Measurements from ENCODE around the gene PXT1.

PXT1 gene

DNA sequence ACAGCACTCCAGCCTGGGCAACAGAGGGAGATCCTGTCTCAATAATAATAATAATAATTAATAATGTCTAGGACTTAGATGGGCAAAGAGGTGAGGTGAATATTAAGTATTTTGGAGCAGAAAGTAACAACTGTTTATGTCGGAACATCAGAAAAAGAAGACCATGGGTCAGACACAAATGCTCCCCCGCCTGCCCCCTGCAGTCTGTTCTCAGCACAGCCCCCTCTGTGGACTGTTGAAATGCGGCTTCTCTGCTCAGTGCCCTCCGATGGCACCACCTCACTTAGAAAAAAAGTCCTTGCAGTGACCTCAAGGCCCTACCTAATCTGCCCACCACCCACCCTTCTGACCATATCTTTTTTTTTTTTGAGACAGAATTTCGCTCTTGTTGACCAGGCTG, 50.0 kb downstream of the PXT1 start:
- DNase-seq (ENCODE audit: low read depth in 1 of 2, low spot score in 1 of 2) = no peak

DNA sequence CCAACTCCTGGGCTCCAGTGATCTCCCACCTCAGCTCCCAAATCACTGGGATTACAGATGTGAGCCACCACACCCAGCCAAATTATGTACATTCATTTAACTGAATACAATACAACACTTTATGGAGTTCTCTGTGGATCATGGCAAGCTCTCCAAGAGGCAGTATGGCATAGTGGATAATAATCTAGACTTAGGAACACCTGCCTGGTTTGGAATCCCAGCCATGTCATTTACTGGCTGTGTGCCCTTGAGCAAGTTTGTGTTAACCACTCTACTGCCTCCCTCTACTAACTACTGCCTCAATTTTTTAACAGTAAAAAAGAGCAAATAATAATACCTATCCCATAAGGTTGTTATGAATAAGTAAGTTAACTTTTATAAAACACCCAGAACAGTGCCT, 53.3 kb downstream of the PXT1 start:
- no peak for DNase-seq (ENCODE audit: low read depth in 1 of 2, low spot score in 1 of 2)

DNA sequence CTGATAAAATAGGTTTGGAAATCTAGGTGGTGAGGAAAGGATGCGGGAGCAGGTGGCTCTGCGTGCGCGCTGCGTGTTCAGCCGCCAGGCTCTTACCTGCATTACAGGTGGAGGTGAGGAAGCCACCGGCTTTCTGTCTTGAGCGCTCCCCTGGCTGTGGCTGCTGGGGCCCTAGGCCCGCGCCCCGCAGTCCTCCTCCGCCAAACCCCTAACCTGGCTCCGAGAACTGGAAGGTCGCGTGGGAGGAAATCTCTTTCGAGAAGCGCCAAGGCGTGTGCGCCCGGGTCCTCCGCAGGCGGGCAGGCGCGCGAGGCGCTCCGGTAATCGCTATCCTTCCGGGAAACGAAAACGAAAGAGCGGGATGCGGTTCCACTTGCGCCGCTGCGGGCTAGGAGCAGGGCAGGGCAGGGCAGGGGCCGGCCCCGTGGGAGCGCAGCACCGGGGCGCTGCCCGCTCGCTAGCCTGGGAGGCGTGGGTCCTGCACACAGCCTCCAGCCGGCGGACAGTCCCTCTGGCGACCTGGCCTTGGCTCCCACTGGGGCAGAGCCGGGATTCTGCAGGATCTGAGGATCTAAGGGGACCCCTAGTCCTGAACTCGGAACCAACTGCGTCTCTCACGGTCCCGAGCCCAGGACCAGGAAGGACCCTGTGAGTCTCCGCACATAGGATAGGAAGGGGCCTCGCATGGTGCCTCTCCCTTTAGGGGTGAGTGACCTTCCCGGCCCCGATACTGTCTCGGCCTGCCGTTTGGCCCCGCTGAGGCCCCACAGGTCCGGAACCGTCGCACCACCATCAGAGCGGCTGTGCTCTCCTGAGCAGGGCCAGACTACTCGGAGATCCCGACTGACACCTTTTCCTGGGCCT, 55.0 kb downstream of the PXT1 start, which contains the start of gene ETV7:
Gene ETV7, minus strand, starts transcription at position 230 of the 864 bp plus-strand sequence. Its CDS starts 128 bp downstream, at position 102.
- peak; percentile 8 to 25 for DNase-seq (ENCODE audit: low read depth in 1 of 2, low spot score in 1 of 2)

DNA sequence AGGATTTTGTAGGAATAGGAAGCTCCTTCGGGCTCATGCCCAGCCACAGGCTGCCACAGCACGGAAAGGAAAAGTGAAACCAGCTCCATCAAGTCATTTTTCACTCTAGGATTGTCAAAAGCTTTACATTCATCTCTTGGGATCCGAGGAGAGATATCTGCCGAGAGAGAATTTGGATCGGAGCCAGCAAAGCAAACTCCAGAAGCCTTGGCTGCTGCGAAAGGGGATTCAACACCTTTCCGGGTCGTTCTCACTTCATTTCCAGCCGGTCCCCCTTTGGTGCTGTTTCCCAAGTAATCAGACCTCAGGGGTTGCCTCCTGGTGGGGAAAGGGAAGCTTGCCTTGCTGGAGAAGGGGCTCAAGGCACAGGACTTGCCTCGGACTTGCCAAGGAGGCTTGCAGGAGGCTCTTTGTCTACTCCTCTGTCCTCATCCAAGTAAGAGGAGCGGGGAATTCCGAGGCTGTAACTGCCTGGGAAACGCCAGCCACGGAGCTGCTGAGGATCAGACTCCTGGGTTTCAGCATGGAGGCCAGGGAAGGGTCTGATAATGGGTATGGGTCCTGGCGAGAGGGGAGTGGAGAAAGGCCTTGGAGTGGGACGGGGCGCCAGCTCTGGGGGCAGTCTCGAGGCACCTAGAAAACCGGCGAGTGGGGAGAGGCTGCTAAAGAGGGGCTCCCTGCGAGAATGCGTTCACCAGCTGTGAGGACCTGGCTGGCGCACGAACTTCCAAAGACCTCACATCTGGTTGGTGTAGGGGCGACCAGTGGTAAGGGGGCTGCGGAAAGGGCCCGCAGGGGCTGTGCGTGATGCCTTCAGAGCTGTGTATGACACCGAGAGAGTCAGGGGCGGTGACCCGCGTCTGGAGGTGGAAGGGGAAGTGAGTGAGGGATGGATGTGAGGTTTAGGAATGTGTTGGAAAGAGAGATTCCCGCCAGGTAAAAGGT, 55.9 kb downstream of the PXT1 start:
- DNase-seq (ENCODE audit: low read depth in 1 of 2, low spot score in 1 of 2) = no peak

DNA sequence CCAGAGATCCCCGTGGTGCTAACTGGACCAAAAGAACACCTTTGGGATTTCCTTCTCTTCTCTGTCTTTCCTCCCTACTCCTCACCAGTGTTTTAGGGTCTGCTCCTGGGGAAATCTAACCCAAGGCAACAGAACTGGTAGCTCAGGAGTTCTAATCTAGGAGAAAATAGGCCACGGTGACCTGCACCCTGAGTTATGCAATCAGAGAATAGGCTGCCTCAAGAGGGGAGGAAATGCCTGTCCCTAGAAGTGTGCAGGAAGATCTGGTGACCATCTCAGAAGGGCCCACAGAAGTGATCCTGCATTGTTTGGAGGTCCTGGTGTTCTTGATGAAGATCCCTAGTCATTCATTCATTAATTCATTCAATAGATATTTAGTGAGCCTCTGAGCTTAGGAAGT, 58.6 kb downstream of the PXT1 start:
- no peak for DNase-seq (ENCODE audit: low read depth in 1 of 2, low spot score in 1 of 2)

DNA sequence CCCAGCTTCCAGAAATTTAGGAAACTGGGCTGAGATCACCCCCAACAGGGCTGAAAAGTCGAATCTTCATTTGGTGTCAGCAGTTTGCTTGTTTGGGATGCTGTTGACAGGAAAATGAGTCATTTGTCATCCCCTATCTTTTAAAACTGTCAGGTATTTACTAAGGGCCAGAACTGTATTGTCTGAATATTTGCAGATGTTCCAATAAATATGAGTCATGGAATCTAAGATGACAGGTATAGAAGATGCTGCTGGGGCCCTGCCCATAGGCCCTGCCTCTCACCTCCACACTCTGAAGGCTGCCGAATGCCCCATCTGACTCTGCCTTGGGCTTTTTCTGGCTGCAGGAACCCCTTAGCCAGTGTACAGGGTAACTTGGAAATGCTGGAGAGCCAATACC, 59.0 kb downstream of the PXT1 start:
- DNase-seq (ENCODE audit: low read depth in 1 of 2, low spot score in 1 of 2) = no peak

DNA sequence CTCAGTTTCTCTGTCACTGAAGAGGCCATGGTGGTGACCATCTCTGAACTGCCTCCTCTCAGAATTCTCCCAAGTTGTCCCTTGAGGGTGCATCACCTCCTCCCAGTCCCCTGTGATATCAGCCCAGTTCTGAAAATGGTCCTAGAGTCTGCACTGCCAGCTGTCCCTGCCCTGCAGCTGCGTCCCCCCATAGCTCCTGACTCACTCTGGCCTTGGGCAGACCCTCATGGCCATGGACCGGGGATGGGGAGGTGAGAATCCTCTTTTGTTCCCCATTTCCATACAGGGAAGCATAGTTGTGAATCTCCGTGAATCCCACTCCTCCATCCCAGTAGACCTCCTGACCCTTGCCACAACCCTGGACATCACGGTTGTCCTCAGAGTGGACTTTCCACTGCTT, 59.7 kb downstream of the PXT1 start:
- no peak for DNase-seq (ENCODE audit: low read depth in 1 of 2, low spot score in 1 of 2)

DNA sequence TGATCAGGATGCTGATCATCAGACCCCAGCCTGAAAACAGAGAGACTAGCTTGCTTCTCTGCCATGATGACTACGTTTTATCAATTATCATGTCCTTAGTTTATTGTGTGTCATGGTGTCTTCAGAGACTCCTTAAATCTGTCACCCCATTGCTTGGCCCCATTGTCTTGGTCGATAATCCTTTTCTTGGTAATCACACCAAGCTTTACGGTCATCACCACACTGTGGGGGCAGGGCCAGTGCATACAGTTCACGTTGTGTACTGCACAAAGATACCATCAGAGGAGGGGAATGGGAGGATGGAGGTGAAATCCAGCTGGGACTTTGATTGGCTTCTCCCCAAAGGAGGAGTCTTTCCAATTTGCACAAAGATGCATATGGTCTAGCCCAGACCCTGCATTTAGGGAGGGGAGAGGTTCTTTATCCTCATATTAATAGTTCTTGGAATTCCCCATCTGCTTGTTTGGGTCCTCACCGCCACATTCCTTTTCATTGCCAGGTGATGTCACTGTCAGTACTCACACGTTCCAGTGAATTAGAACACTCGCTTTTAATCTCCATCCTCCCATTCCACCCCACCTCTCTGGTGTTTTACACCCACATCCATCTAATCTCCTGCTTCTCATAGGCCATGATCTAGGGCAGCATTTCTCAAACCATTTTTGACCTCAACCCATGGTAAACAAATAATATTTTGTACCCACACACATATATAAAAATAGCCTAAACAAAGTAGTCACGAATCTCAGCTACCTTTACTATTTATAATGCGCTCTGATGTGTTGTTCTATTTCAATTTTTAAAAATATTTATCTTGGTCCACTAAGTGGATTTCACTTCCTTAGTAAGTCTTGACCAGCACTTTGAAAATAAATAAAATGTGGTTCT, 60.9 kb downstream of the PXT1 start:
- DNase-seq (ENCODE audit: low read depth in 1 of 2, low spot score in 1 of 2) = no peak

DNA sequence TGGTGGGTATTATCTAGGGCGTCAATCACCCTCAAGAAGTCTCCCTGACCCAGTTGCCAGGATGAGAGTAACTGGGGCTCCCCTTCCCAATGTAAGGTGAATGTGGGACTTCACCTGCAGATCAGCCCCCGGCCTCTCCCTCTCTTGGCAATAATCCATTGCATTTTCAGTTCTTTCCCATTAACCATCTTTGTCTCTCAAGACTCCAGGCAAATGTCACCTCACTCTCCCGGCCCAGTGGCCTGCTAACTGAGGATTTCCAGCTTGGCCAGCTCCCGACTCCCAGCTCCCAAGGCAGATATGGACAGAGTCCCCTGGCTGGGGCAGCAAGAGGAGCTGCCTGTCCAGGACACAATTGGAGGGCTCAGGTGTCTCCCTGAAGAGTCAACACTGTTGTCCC, 62.5 kb downstream of the PXT1 start:
- DNase-seq (ENCODE audit: low read depth in 1 of 2, low spot score in 1 of 2) = no peak

DNA sequence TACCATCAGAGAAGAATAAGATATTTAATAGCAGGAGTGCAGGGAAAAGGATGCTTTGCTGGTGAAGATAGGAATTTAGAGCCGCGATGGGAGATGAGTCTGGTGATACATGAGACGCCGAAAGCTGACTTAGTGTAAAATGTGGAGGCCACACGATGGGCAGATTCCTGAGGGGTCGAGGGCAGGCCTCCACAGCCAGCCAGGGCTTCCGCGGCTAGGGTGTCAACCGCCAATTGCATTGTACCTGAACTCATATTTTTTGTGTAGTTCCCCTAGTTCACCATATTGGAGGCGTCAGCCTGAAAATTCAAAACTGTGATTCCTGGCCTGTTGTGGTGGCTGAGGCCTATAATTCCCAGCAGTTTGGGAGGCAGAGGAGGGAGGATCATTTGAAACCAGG, 63.7 kb downstream of the PXT1 start:
- DNase-seq (ENCODE audit: low read depth in 1 of 2, low spot score in 1 of 2) = no peak

DNA sequence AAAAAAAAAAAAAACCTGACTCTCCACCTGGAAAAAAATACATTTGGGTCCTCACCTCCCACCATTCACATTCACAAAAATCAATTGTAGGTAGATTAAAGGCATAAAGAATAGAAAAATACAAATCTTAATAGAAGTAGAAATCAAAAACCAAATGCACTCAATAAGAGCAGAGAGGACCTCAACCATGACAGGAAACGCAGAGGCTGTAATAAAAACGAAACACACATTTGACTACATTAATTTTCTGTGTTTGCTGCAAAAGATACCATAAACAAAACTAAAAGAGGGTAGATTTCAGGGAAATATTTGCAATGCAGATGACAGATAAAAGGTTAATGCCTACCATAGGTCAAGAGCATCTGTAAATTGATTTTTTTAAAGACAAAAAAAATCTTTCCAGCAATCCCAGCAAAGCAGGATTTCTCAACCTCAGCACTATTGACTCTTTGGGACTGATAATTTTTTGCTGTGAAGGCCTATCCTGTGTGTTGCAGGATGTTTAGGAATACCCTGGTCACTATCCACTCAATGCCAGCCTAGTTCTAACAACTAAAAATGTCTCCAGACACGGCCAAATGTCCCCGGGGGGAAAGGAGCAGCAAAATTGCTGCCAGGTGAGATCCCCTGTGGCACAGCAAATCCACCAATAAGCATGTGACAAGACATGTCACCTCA, 64.3 kb downstream of the PXT1 start:
- DNase-seq (ENCODE audit: low read depth in 1 of 2, low spot score in 1 of 2) = no peak

DNA sequence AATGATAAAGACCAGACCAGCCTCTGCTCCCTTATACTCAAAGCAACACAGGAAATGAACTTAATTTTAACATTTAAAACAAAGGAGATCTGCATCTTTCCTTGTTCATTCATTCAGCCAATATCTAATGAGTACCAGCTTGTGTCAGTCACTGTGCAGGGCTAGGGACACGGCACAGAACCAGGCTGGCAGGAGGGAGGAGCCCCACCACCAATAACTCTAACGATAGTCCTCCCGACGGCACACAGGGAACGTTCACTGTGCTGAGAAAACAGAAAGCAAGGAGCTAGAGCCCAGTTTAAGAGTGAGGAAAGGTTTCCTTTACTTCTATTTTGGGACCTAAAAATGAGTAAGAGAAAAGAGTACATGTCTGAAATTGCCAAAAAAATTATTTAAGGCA, 65.1 kb downstream of the PXT1 start:
- no peak for DNase-seq (ENCODE audit: low read depth in 1 of 2, low spot score in 1 of 2)

DNA sequence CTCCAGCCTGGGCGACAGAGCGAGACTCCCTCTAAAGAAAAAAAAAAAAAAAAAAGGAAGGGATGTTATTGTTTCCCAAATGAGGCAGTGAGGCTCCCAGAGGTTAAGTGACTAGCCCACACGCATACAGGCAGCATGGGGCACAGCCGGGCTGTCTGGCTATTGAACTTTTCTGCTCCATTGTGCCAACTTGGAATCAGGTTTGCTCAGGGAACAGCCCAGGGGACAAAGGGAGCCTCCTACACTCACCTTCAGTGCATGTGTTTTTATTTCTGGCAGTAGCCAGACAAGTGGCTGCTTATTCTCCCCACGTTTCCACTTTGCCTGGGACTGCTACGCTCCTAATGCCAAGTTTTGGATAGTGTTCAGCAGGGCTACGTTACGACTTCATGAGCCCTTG, 65.9 kb downstream of the PXT1 start:
- DNase-seq (ENCODE audit: low read depth in 1 of 2, low spot score in 1 of 2) = no peak

DNA sequence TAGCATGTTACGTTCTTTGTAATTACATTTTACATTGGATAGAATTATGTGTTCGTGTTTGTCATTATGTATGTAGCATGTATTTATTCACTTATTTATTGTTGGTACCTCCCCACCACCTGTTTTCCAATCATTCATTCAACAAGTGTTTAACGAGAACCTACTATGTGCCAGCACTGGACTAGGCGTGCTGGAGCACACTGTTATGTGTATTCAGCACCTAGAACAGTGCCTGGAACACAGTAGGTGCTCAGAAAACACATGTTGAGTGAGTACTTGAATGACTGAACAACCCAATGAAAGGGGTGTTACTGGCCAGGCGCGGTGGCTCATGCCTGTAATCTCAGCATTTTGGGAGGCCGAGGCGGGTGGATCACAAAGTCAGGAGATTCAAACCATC, 66.5 kb downstream of the PXT1 start:
- DNase-seq (ENCODE audit: low read depth in 1 of 2, low spot score in 1 of 2) = no peak

DNA sequence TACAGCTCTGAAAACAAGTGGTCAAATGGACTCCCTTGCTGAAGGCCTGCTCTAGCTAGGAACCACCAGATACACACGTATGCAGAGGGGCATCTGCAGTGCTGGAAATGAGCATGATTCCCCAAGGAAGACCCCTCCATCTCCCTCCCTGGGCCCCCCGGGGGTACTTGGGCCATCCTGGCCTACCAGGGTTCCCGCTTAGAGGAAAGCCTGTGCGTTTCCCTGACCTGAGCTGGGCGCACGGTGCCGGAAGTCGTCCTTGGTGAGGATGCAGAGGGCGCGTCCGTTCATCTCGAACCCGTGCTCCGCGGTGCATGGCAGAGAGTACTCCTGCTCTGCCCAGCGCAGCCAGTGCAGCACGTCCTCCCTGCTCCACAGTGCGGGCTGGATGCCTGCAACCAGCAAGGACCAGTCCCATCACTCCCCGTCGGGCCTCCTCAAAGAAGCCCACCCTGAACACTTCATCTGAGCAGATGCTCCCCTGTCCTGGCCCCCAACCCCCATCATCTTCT, 67.0 kb downstream of the PXT1 start:
- DNase-seq (ENCODE audit: low read depth in 1 of 2, low spot score in 1 of 2) = no peak

DNA sequence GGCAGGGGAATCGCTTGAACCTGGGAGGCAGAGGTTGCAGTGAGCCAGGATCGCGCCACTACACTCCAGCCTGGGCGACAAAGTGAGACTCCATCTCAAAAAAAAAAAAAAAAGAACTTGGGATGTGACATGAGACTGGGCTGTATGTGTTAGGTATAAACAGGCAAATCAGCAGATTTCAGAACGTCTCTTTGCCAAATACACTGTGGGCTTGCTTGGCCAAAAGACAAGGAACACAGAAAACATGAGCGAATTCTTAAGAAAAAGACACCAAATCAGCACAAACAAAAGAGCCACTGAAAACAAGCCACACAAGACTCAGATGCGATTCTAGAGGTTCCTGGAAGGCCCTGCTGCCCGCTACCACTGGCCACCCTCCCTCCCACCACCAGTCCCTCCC, 67.7 kb downstream of the PXT1 start:
- DNase-seq (ENCODE audit: low read depth in 1 of 2, low spot score in 1 of 2) = no peak

DNA sequence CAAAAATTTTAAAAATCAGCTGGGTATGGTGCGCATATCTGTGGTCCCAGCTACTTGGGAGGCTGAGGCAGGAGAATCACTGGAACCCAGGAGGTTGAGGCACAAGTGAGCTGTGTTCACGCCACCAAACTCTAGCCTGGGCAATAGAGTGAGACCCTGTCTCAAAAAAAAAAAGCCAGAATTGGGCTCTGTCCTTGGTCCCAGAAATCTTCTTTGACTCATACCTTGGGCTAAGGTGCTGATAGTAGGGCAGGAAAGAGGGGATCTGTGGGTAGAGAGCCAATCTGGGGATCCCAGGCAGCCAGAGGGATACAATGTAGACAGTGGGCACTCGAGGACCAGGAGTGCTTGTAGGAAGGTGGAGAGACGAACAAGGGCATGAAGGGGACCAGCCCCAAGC, 68.5 kb downstream of the PXT1 start:
- no peak for DNase-seq (ENCODE audit: low read depth in 1 of 2, low spot score in 1 of 2)

DNA sequence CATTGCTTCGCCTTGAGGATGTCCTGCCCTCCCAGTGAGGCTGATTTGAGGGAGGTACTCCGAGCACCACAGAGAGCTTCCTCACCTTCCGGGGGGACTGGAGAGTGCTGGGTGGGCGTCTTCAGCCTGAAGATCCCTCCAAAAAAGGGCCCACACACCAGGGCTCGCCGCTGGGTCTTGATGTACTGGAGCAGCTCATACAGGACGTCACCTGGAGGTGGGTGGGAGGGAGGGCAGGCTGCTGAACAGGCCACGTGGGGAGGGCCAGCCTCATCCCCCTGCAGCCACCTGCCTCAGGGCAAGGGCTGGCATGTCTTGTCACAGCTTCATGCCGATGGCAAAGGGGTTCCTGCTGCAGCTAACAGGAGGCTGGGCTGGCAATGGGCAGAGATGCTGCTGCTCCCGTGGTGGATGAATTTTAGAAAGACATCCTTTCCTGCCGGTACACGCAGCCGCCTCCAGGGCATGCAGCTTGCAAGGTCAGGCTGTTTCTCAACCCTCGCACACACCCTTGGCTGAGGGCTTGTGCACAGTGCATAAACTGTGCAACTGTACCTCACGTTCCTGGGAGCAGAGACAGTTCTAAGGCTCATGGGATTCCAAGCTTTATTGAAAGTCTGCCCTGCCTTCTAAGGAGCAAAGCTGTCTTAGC, 69.2 kb downstream of the PXT1 start:
- no peak for DNase-seq (ENCODE audit: low read depth in 1 of 2, low spot score in 1 of 2)

DNA sequence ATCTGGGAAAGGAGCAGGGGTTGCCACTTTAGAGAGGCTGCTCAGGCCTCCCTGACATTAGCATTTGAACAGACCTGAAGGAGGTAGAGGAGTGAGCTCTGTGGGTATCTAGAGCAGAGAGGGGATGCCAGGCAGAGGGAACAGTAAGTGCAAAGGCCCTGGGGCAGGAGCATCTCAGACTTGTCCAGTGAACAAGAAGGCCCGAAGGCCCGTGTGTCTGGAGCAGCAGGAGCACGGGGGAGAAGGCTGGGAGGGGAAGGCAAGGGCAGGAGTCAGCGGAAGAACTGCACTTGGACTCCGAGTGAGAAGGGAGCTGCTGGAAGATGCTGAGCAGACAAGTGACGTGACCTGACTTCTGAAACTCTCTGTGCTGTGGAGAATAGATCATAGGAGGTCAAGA, 70.6 kb downstream of the PXT1 start:
- no peak for DNase-seq (ENCODE audit: low read depth in 1 of 2, low spot score in 1 of 2)

DNA sequence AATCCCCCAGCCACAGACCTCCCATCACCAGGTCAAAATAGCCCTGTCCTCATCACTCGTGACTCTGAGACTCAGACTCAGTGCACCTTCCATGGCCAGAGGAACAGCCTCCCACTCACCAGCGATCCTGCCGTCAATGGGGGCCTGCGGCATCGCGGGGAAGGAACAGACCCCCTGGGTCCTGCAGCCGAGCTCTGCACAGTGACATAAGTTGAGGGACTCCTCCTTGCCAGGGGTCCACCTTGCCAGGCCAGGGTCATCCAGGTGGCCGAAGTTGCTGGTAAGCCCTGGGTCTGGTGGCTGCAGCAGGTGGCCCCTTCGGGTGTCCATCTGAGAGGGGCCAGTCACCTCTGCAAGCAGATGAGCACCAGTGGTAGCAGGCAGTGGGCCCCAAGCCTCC, 71.4 kb downstream of the PXT1 start:
- DNase-seq (ENCODE audit: low read depth in 1 of 2, low spot score in 1 of 2) = no peak

Data from stimulated activated CD4-positive, alpha-beta T cell treated with anti-CD3 and anti-CD28 coated beads, Interleukin-15, amount 100 ng/mL, for 1 hour (primary cell).